Measurements from ENCODE around the gene CCNF. TPM values are rescaled to one million over a fixed set of nuclear protein-coding genes. Genes with fewer than 3 reads are reported as not detected.
A peak's percentile ranks its signal among the peaks of the same experiment; 100 is the strongest.
"Not testable (repeated sequence)": the region's sequence is repeated elsewhere in the genome, so short reads cannot be mapped to it uniquely, and the experiment has no call there.

CCNF gene
- total RNA-seq, 1 donor from 2014 or later = 27.8 TPM

- peaks cover 16% of the 10 kb centered on the region for H3K4me1 Mint-ChIP-seq (ENCODE audit: low read depth)
- peak overlapping the region; percentile 56 for H3K27ac Mint-ChIP-seq
- H3K36me3 Mint-ChIP-seq (ENCODE audit: insufficient read depth) = no peaks in the 10 kb centered on the region
- no peak for DNase-seq (ENCODE audit: low spot score, unreplicated experiment)
- TF ChIP-seq CTCF (IDR thresholded peaks at IDR 0.05; ENCODE audit: unreplicated experiment) = no peak
- H3K27me3 Mint-ChIP-seq = peaks cover 12% of the 10 kb centered on the region
- no peaks in the 10 kb centered on the region for H3K9me3 Mint-ChIP-seq (ENCODE audit: low read depth)
- H3K4me3 Mint-ChIP-seq (ENCODE audit: low read depth) = peak overlapping the region; percentile 69
These were observed 46.4 kb downstream of the CCNF start for GRCh38 chr16:2475413-2476344.

- DNase-seq (ENCODE audit: low spot score, unreplicated experiment) = no peak
- peaks cover 11% of the 10 kb centered on the region for H3K27me3 Mint-ChIP-seq
- peaks cover 16% of the 10 kb centered on the region for H3K4me1 Mint-ChIP-seq (ENCODE audit: low read depth)
- H3K27ac Mint-ChIP-seq = peak overlapping the region; percentile 56
- no peaks in the 10 kb centered on the region for H3K9me3 Mint-ChIP-seq (ENCODE audit: low read depth)
- peak overlapping the region; percentile 69 for H3K4me3 Mint-ChIP-seq (ENCODE audit: low read depth)
- no peaks in the 10 kb centered on the region for H3K36me3 Mint-ChIP-seq (ENCODE audit: insufficient read depth)
- TF ChIP-seq CTCF (IDR thresholded peaks at IDR 0.05; ENCODE audit: unreplicated experiment) = no peak
These were observed 47.1 kb downstream of the CCNF start for GRCh38 chr16:2476345-2476720.

GRCh38 chr16:2476741-2477140, 47.5 kb downstream of the CCNF start:
- Mint-ChIP-seq H3K27me3 (peaks cover 11% of the 10 kb centered on the region), H3K4me3 (ENCODE audit: low read depth) (peak overlapping the region; percentile 69), H3K36me3 (ENCODE audit: insufficient read depth) (no peaks in the 10 kb centered on the region), H3K4me1 (ENCODE audit: low read depth) (peaks cover 16% of the 10 kb centered on the region), H3K9me3 (ENCODE audit: low read depth) (no peaks in the 10 kb centered on the region), H3K27ac (no peak overlapping the region)
- TF ChIP-seq CTCF (IDR thresholded peaks at IDR 0.05; ENCODE audit: unreplicated experiment) = no peak
- DNase-seq (ENCODE audit: low spot score, unreplicated experiment) = no peak

- no peak for DNase-seq (ENCODE audit: low spot score, unreplicated experiment)
- Mint-ChIP-seq H3K27me3 (peaks cover 11% of the 10 kb centered on the region), H3K27ac (no peak overlapping the region), H3K4me3 (ENCODE audit: low read depth) (no peak overlapping the region), H3K4me1 (ENCODE audit: low read depth) (peaks cover 16% of the 10 kb centered on the region), H3K9me3 (ENCODE audit: low read depth) (no peaks in the 10 kb centered on the region), H3K36me3 (ENCODE audit: insufficient read depth) (no peaks in the 10 kb centered on the region)
- TF ChIP-seq CTCF (IDR thresholded peaks at IDR 0.05; ENCODE audit: unreplicated experiment) = no peak
These were observed 48.1 kb downstream of the CCNF start for GRCh38 chr16:2477327-2477726.

- DNase-seq (ENCODE audit: low spot score, unreplicated experiment) = no peak
- TF ChIP-seq CTCF (IDR thresholded peaks at IDR 0.05; ENCODE audit: unreplicated experiment) = no peak
- Mint-ChIP-seq H3K9me3 (ENCODE audit: low read depth) (no peaks in the 10 kb centered on the region), H3K36me3 (ENCODE audit: insufficient read depth) (no peaks in the 10 kb centered on the region), H3K27ac (no peak overlapping the region), H3K4me1 (ENCODE audit: low read depth) (peaks cover 13% of the 10 kb centered on the region), H3K4me3 (ENCODE audit: low read depth) (no peak overlapping the region), H3K27me3 (peaks cover 5% of the 10 kb centered on the region)
These were observed 49.0 kb downstream of the CCNF start for GRCh38 chr16:2478279-2478678.

GRCh38 chr16:2479996-2480395, 50.7 kb downstream of the CCNF start:
- not testable (repeated sequence) for H3K4me3 Mint-ChIP-seq (ENCODE audit: low read depth); DNase-seq (ENCODE audit: low spot score, unreplicated experiment); H3K36me3 Mint-ChIP-seq (ENCODE audit: insufficient read depth); H3K9me3 Mint-ChIP-seq (ENCODE audit: low read depth); H3K27ac Mint-ChIP-seq; H3K27me3 Mint-ChIP-seq
- H3K4me1 Mint-ChIP-seq (ENCODE audit: low read depth) = peaks cover 15% of the 10 kb centered on the region
